HG03521 (cell line): ENCODE measurements around the gene CADM4.
"Not testable (repeated sequence)": the region's sequence is repeated elsewhere in the genome, so short reads cannot be mapped to it uniquely, and the experiment has no call there.

ENCODE experiments used
- ATAC-seq: cut with Tn5 transposase; IDR thresholded peaks from one replicate; pipeline ENCODE4 v1.9.1; 2021; ENCODE audit warnings: mild to moderate bottlenecking, moderate library complexity; ENCODE audit not compliant: unreplicated experiment

The CADM4 gene

GRCh38 chr19:43589678-43590077 lies 50.0 kb downstream of the CADM4 start:
- ATAC-seq = no peak

- no peak for ATAC-seq
Observed at GRCh38 chr19:43589277-43589676, 50.4 kb downstream of the CADM4 start.

DNA sequence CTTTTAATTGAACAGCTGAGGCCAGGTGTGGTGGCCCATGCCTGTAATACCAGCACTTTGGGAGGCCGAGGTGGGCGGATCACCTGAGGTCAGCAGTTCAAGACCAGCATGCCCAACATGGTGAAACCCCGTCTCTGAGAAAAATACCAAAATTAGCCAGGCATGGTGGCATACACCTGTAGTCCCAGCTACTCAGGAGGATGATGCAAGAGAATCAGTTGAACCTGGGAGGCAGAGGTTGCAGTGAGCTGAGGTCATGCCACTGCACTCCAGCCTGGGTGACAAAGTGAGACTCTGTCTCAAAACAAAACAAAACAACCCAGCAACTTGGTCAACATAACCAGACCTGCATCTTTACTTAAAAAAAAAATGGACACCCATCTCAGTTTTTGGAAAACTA lies 52.6 kb downstream of the CADM4 start:
- not testable (repeated sequence) for ATAC-seq

GRCh38 chr19:43586346-43586745 lies 53.3 kb downstream of the CADM4 start:
- no peak for ATAC-seq

DNA sequence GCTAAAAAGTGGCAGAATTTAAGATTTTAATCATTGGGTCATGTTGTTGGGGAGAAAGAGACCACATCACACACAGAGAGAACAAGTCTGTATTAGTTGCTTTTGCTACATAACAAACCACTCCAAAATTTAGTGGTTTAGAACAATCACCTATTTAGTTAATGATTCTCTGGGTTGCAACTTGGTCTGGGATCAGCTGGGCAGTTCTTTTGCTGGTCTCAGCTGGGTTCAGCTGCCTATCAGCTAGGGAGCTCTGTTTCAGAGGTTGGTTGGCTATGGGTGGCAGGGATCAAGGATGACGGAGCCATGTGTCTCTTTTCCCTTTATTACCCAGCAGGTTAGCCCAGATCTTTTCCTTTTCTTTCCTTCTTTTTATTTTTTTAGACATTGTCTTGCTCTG lies 55.2 kb downstream of the CADM4 start:
- ATAC-seq = no peak

DNA sequence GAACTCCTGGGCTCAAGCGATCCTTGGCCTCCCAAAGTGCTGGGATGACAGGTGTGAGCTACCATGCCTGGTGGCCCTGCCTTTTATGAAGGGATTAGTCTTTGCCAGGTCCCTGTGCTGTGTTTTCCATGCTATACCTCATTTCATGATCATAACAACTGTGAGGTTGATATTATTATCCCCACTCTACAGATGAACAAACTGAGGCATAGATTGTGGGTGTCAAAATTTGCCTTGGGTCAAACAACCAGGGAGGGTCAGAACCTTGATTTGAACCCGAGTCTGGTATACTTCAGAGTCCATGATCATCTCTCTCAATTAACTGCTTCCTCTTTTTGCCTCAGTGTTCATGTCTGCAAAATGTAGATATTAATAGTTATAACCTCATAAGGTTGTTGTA lies 57.2 kb downstream of the CADM4 start:
- ATAC-seq = no peak

DNA sequence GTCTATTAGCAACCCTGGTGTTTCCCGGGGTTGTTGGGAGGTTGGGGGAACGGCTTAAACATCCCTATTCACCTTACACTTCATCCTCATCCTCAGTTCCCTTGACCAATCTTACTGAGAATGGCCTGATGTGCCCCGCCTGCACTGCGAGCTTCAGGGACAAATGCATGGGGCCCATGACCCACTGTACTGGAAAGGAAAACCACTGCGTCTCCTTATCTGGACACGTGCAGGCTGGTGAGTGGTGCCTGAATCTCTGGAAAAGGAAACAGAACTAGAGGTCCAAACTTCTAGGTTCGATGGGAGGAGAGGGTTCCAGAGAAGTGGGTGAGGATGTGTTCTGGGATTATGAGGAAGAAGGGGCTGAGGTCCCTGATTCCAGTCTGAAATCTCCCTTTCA lies 58.2 kb downstream of the CADM4 start:
- ATAC-seq = no peak

DNA sequence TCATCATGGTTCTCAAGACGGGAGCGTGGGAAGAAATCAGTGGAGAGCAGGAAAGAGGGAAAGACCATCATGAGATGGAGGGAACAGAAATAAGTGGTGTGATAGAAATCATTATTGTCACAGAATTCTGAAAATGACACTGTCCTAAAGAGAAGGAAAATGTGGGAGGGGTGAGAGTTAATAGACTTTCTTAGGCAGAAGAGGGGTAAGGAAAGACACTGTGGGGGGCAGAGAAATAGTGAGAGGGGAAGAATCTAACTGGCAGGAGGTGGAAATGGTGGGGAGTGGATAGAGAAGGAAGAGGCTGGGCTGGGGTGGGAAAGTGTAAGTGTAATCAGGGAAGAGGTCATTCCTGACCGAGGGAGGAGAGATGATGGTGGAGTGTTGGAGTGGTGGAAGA lies 60.9 kb downstream of the CADM4 start:
- no peak for ATAC-seq

DNA sequence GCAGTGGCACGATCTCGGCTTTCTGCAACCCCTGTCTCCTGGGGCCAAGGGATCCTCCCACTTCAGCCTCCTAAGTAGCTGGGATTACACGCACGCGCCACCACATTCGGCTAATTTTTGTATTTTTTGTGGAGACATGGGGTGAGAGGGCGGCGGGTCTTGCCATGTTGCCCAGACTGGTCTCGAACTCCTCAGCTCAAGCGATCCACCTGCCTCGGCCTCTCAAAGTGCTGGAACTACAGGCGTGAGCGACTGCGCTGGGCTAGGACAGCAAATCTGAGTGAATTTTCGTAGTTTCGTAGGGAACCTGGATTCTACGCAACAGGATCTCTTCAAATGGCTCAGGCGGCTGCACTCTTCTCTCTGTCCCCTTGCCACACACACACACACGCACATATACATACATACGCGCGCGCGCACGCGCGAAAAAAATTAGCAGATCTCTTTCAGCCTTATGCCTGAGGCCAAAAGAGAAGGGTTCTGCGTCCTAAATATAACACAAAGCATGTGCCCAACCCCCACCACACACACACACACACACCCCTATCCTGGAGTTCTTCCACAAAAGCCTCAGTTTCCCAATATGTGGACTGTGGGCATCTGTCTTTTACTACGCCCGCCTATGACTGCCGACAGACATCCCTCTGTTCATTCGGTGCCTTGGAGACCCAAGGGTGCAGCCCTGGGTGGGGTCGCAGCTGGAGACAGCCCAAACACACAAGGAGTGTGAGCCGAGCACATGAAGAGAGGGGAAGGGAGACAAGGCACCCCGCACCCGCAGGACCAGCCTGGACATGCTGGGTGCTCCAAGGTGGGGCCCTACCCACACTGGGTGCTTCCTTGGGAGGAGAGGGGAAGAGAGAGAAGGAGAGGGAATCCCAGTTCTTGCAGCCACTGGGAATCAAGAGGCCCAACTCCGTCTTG lies 63.4 kb downstream of the CADM4 start:
- ATAC-seq = no peak

GRCh38 chr19:43575156-43575950 lies 64.3 kb downstream of the CADM4 start, which contains the start of the genes PINLYP and XRCC1:
TSS of gene PINLYP (plus strand) at chr19:43575801. CDS start at chr19:43577192, 1,391 bp downstream.
TSS of gene XRCC1 (minus strand) at chr19:43575527. CDS start at chr19:43575458, 69 bp downstream.
- ATAC-seq = peak; percentile 96

DNA sequence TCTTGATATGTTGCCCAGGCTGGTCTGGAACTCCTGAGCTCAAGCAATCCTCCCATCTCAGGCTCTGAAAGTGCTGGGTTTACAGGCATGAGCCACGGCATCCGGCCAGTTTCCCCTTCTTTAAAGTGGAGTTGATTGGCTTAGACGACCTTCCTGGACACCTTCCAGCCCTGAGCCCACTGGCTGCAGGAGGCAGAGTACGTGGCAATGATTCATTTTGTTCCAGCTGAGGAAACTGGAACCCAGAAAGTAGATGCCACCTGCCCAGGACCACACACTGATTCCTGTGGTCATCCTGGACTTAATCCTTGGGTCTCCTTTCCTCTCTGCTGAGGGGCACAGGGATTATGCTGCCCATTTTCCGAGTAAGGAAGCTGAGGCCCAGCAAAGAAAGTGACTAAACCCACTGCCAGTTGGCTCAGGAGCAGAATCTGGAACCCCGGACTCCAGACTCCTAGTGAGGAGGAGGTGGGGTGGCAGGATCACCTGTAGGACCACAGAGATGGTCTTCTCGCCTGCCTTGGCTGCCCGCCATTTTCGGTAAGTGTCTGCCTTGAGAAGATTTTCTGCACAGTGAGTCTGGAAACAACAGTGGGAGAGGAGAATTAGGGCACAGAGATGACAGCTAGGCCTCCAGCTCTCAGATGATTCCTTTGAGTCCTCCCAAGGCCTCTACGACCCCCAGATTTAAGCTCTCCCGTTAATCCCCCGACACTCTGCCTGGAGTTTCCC lies 65.1 kb downstream of the CADM4 start:
- no peak for ATAC-seq
